ENCODE results near the gene CFAP92.

CFAP92 gene

DNA sequence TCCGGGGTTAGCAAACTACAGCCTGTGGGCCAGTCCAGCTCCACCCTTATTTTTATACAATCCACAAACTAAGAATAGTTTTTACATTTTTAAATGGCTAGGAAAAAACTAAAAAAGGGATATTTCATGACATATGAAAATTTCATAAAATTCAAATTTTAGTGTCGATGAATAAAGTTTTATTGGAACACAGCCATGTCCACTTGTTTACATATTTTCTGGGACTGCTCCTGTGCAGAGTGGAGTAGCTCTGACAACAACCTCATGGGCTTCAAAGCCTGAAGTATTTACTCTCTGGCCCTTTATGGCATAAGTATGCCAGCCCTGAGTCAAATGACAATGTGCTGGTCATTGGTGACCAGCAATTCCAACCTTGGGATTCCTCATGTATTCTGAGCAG lies 24.4 kb upstream of the CFAP92 start:
- DNase-seq (ENCODE audit: low spot score): no peak
- TF ChIP-seq, protein P1, sequence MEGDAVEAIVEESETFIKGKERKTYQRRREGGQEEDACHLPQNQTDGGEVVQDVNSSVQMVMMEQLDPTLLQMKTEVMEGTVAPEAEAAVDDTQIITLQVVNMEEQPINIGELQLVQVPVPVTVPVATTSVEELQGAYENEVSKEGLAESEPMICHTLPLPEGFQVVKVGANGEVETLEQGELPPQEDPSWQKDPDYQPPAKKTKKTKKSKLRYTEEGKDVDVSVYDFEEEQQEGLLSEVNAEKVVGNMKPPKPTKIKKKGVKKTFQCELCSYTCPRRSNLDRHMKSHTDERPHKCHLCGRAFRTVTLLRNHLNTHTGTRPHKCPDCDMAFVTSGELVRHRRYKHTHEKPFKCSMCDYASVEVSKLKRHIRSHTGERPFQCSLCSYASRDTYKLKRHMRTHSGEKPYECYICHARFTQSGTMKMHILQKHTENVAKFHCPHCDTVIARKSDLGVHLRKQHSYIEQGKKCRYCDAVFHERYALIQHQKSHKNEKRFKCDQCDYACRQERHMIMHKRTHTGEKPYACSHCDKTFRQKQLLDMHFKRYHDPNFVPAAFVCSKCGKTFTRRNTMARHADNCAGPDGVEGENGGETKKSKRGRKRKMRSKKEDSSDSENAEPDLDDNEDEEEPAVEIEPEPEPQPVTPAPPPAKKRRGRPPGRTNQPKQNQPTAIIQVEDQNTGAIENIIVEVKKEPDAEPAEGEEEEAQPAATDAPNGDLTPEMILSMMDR (IDR thresholded peaks at IDR 0.05; ENCODE audit: extremely low read depth, missing control alignments): no peak

DNA sequence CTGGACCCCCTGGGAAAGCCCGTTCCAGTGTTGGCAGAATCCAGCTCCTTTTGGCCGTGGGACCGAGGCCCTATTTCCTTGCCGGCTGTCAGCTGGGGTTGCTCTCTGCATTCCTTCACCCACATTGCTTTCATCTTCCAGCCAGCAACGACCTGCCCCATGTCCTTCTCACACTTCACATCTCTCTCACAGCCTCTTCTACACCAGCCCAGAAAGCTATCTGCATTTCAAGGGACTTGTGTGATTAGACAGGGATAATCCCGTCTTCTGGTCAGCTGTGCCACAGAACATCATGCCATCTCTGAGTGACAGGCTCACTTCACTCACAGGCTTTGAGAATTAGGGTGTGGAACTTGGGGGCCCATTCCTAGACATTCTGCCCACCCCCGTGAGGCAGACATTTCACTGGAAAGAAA lies 23.6 kb upstream of the CFAP92 start:
- TF ChIP-seq, protein P1 (IDR thresholded peaks at IDR 0.05; ENCODE audit: extremely low read depth, missing control alignments): no peak
- no peak for DNase-seq (ENCODE audit: low spot score)

DNA sequence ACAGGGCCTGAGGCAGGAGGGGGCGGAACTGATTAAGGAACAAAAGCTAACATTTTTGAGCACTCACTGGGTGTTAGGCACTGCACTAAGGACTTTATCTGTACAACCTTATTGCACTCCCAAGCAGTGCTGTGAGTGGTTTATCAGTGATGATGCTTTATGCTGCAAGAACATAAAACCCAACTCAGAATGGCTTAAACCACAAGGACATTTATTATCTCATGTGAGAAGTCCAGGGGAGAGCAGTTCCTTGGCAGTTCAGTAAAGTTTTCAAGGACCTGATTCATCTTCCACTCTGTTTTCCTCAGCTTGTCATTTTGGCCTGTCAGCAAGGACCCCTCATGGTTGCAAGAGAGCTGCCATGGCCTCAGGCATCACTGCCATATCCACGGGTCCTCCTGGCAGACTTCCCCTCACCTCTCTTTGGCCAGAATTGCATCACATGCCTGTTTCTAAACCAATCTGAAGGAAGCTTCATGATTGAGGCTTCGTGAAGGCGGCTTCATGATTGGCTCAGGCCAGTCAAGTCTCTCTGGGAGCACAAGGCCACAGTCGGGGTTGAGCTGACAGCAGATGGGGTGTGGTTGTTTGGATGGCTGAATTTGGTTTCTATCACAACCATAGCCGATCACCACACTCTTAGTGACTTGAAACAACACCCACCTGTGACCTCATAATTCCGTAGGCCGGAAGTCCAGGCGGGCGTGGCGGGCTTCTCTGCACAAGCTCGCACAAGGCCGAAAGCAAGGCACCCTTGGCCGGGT lies 23.0 kb upstream of the CFAP92 start:
- DNase-seq (ENCODE audit: low spot score): peak; percentile 76
- TF ChIP-seq, protein P1 (IDR thresholded peaks at IDR 0.05; ENCODE audit: extremely low read depth, missing control alignments): no peak

DNA sequence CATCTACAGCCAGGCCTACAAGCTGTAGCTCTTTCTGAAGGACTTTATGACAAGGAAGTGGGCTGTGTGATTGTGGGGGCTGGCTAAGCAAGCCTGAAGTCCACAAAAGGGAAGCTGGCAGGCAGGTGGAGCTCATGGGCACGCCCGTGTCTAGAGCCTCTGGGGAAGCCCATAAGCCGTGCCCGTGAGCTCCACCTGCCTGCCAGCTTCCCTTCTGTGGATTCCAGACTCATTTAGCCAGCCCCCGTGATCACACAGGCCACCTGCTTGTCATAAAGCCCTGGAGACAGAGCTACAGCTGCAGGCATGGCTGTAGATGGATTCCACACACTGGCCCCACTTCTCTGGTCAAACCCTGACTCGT lies 22.5 kb upstream of the CFAP92 start:
- DNase-seq (ENCODE audit: low spot score): no peak
- TF ChIP-seq, protein P1 (IDR thresholded peaks at IDR 0.05; ENCODE audit: extremely low read depth, missing control alignments): no peak

DNA sequence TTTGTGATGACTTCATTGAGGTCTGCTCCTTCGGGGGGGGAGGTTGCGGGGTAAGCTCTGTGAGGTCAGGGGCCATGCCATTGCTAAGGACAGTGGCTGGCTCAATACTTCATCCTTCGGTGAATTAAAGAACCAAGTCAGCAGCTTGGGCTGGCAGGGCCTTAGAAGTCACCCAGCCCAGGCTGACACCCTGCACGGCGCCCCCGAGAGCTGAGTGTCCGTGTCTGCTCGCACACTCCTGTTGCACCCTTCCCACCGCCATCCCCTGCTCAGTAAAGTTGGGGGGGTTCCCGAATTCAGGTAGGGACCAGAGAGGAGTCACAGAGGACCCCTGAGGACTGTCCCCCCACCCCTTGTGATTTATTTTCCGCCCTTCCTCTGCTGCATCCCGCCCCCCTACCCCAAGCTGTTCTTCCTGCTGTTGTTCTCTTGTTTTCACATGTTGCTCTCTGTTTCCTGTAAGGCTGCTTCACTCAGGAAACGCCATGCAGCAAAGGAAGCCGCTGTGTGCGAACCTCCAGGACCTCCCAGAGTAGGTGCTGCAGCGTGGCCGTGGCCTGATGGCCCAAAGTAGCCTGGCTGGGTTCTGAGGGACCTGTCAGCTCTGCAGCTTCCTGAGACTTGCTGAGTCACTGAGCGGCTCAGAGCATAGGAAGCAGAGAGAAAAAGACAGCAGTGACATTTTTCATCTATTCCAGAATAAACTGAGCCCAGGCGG lies 21.7 kb upstream of the CFAP92 start:
- TF ChIP-seq, protein P1 (IDR thresholded peaks at IDR 0.05; ENCODE audit: extremely low read depth, missing control alignments): no peak
- DNase-seq (ENCODE audit: low spot score): no peak

DNA sequence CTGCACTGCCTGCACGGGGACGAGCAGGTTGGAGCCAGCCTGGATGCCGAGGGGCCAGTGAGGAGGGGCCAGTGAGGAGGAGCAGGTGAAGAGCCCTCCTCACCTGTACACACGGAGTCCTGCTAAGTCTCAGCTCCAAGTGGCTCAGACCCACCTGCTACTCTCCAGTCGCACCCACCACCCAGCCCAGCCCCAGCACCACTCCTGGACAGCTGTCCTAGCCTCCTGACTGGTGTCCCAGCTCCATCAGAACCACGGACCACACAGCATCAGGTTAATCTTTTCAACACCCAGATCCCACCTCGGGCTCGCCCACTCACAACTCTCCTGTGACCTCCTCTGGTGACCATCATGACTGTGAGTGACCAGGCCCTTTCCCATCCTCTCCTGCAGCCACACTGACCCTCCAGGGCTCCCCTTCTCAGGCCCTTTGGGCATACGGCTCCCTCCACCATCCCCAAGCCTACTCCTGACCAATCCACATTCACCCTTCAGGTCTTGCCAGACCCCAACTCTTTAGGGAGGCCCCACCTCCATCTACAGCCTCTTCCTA lies 21.0 kb upstream of the CFAP92 start:
- TF ChIP-seq, protein P1 (IDR thresholded peaks at IDR 0.05; ENCODE audit: extremely low read depth, missing control alignments): no peak
- no peak for DNase-seq (ENCODE audit: low spot score)

DNA sequence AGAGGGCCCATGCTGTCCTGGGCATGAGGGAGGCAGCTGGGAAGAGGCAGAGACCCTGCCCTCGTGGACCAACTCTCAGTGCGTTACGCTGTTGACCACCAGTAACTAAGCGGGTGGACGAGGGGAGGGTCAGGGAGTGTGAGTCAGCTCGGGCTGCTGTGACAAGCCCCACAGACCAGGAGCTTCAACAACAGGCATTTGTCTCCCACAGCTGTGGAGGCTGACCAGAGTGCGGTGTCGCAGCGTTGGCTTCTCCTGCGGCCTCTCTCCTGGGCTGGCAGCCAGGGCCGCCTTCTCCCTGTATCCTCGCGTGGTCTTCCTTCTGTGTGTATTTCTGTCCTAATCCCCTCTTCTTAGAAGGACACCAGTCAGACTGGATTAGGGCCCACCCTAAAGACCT lies 20.3 kb upstream of the CFAP92 start:
- TF ChIP-seq, protein P1 (IDR thresholded peaks at IDR 0.05; ENCODE audit: extremely low read depth, missing control alignments): no peak
- DNase-seq (ENCODE audit: low spot score): no peak
